ENCODE data around the gene ISM1.
A peak's percentile ranks its signal among the peaks of the same experiment; 100 is the strongest.

ISM1 gene

DNA sequence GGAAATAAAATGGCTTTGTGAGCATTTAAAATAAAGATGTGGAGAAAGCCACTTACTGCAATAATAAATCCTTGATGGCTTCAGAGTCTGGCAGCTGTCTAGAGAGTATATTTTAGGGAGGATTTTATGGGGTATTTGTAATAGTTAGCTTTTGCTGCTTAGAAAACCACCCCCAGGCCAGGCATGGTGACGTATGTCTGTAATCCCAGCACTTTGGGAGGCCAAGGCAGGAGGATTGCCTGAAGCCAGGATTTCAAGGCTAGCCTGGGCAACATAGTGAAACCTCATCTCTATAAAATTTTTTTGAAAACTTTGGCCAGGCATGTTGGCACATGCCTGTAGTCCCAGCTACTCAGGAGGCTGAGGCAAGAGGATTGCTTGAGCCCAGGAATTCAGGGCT is 63.8 kb downstream of the ISM1 start:
- no peak for DNase-seq

DNA sequence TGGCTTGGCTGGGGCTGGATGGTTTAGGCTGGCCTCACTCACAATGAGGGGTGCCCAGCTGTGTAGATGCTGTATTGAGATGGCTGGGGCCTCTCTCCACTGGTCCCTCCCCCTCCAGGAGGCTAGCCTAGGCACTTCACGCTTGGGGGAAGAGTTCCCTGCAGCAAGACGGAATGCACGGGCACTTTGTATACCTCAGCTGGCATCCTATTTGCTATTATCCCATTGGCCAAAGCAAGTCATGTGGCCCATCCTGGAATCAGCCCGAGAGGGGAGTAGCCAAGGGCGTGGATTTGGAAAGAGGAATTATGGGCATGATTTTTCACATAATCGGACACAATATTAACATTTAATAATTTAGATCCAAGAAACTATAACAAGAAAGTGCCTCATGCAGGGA is 64.3 kb downstream of the ISM1 start:
- no peak for DNase-seq

DNA sequence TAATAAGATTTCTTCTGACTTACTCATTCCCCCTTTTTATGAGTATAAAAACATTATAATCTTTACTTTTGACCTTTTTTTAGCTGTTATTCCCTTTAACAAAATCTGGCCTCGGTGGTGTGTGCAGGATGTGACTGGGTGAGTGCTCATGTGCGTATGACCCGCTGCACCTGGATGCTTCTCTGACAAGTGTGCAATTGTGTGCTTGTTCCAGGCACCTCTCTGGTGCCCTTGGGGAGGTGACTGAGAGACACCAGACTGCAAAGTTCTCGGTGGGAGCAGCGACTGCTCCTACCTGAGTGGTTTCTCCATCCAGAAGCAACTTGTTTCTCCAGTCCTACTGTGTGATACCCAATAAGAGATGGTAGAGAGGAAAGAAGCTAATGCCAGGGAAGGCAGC is 65.0 kb downstream of the ISM1 start:
- DNase-seq, result no peak

DNA sequence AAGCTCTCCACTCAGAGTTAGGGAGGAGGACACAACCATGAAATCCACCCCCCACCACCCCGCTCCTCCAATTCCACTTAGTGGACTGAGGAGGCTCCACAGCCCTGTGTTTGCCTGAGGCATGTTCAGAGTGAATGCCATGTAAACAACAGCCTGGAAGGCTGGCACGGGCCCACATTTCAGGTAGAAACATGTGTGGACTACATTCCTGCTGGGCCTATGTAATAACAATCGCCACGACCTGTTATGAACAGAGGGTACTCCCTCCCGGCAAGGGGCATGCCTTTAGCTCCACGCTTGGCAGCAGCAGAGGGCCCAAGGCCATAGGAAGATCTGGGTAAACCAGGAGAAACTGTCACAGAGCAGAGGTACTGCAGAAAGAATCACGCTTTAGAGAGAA is 65.5 kb downstream of the ISM1 start:
- DNase-seq, result peak; percentile 42

DNA sequence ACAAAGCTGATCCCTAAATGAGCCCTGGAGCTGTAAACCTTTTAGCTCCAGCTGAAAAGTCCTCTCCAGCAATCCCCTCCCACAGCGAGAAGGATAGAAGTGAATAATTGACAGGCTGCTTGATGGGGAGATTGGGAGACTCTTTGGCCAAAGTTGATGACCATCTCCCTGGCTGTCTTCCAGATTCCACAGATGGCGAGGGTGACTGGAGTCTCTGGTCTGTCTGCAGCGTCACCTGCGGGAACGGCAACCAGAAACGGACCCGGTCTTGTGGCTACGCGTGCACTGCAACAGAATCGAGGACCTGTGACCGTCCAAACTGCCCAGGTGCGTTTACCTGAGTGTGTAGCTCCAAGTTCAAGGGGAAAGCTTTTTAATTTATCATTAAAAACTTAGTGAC is 67.3 kb downstream of the ISM1 start:
- no peak for DNase-seq

DNA sequence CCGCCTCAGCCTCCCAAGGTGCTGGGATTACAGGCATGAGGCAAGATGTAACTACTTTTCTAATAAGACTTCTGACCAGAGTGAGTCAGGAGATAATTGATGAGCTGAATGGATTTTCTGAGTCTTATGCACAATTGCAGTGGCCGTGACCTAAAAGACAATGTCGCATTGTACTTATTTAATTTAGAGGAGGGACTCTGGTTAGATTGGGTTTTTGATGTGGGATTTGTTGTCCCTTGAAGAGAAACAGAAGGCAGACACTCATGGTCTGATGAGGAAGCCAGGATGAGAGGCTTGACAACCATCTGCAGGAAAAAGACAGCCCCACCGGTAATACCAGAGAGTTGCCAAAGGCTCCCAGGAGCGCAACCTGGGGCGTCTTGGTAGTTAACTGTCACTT is 68.0 kb downstream of the ISM1 start:
- no peak for DNase-seq

DNA sequence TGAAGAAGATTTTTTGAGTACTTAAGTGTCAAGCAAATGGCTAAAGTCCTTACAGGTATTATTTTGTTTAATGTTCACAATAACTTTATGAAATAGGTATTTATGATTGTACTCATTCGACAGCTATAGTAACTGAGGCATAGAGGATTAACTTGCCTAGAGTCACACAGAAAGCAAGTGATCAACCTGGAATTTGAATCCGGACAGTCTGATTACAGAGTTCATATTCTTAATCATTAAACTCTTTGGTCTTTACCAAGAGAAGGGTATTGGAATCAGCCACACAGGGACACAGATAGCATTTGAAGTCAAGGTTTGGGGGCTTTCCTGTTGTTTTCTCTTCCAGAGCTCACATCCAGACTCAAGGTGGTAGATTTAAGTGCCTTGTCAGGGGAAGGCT is 69.7 kb downstream of the ISM1 start:
- DNase-seq, result no peak

DNA sequence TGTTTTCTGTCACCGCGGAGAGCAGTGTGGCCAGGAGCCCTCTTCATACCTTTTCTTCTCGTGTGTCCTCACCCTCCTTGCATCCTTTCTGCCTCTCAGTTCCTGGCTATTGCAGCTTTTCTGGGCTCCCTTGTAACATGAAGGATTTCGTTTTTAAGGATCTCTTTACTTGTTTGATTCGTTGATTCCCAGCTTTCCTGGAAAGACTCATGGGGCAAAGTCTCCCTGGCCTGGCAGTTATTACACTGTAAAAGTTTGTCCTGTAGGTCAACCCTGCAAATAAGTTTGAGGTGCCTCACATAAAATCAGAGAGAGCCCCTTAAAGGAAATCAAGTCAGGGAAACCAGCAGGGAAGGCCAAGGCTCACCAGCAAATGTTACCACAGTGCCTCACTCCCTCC is 70.1 kb downstream of the ISM1 start:
- no peak for DNase-seq

DNA sequence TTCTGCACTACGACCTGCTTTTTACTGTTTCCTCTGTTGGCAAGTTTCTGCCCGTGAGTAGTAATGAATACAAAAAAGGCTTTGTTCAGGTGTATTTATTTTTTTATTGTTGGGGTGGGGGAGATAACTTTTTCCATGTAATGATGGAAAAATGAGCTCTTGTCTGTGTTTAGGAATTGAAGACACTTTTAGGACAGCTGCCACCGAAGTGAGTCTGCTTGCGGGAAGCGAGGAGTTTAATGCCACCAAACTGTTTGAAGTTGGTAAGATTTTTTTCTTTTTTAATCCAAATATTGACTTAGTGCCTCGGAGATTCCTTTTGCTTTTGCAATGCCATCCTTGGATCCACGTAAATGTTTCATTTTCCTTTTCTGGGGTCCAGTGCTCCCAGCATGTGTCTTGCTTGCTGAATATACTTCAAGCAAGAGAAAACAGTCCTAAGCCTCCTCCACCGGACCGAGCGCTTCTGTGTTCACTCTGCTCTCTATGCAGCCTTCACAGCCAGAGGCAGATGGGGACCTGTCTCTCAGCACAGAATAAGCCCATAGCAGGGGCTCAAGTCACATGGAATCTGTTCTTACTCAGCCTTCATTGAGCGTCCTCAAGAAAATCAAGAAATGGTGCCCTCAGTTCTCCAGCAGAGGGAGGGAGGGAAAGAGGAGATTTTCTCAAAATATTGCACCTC is 71.3 kb downstream of the ISM1 start:
- no peak for DNase-seq

DNA sequence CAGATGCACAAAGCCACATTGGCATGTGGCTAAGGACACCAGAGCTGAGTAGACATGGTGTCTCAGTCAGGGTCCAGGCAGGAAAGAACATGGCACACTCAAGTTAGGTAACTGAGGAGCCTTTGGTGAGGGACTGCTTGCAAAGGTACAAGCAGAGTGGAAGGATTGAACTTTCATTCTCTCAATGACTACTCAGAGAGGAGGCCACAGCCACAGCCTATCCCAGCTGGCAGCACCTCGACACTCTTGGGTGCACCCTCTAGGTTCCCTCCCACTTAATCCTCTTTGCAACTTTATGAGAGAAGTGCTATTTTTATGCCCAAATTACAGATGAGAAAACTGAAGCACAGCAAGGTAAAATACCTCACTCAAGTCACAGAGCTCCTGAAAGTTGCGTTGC is 73.4 kb downstream of the ISM1 start:
- DNase-seq, result no peak

DNA sequence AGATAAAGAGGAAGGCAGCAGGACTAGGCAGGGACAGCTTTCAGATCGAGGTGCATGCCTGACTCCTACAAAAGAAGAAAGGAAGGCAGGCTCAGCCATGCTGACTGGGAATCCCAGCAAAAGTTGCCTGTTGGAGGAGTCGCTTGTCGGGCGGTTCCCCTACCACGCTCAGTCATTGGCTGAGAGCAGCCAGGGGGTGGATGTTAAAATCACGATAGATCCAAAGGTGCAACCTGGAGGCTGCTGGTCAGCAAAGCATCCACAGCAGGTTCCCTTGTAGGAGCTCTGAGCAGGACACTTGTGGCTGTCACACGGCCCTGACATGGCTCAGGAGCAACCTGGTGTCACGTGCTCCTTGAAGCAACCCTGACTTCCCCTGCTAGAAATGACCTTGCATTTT is 74.6 kb downstream of the ISM1 start:
- no peak for DNase-seq

DNA sequence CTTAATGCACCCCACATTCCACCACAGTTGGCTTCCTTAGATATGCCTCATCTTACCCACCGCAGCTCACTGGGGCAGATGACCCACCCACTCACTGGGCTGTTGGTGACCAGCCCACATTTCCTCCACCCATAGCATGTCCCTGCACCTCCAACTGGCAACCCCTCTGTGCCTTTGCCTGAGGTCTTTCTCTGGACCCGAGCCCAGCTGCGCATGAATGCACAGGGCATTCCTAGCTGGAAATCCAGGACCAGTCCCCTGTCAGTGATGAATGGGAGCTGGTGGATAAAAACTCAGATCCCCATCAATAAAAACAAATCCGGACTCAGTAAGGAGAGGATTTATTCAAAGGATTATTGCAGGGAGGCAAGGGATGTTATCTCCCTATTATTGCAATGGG is 75.0 kb downstream of the ISM1 start:
- DNase-seq, result no peak

DNA sequence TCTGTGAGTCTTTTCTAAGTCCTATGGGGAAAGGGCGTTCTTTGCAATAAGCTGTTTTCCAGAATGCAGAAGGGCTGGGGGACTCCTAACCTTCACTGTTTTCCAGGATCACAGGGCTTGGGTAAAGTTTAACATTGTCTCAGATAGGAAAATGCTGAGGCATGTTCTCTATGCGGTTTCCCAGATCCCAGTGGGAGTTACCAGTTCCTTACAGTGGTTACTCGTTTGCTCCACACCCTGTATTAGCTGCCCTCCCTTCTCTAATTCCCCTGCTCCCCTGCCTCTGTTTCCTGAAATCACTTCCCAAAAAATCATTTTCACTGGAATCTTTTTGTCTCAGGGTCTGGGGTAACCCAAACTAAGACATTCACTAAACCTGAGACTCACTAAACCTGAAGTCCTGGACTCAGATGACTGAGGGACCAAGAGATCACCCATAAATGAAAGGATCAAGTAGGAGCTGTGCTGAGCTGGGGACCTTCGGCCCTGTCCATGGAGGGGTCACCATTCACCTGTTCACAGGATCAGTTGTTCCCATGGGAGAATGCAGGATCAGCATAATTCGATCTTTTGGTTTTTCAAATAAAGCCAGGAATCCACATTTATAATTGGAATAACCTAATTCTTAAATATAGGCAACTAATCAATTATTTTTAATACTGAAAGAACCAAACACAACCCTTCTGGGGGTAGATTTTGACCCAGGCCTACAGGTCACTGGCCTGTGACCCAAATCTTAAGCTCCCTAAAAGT is 76.2 kb downstream of the ISM1 start:
- no peak for DNase-seq

DNA sequence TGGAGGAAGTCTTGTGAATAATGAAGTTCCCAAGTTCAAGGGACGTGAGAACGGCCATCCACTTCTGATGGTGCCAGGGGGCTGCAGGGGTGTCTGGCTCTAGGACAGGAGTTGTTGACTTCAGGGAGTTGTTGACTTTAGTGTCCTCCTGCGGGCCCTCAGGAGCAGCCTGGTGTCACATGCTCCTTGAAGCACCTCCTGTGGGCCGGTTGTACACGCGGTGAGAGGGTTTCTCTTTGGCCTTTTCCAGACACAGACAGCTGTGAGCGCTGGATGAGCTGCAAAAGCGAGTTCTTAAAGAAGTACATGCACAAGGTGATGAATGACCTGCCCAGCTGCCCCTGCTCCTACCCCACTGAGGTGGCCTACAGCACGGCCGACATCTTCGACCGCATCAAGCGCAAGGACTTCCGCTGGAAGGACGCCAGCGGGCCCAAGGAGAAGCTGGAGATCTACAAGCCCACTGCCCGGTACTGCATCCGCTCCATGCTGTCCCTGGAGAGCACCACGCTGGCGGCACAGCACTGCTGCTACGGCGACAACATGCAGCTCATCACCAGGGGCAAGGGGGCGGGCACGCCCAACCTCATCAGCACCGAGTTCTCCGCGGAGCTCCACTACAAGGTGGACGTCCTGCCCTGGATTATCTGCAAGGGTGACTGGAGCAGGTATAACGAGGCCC is 77.8 kb downstream of the ISM1 start:
- DNase-seq, result no peak

DNA sequence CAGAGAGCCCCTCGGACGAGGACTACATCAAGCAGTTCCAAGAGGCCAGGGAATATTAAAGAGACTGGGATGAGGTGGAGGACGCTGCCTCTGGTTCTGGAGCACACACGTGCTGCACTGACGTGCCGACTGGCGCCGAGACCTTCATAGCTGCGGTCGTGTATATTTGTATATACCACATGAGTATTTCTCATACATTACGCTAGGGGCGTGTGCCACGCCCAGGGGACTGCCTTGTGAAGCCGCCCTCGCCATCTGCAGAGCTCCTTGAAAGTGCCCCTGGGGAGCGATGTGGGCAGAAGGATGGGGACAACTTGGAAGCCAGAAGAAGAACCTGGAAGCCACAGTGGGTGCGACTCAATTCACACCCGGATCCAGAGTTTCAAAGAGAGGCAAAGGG is 78.3 kb downstream of the ISM1 start:
- DNase-seq, result peak; percentile 91

DNA sequence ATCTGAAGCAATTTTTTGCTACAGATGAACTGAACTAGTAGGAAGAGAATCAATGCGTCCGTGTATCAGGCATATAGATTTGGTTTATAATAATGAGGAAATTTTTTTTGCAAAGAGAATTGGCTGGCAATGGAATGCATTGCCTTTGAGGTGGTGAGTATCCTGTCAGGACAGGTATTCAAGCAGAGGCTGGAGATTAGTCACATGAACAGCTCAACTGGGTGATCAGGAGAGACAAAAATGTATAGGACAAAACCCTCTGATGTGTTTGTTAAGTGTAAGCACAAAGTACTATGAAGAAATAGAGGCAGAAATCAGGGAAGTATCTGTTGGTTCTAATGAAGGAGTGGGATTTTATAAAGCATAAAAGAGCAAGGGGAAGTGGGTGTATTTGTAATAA is 80.5 kb downstream of the ISM1 start:
- DNase-seq, result no peak

DNA sequence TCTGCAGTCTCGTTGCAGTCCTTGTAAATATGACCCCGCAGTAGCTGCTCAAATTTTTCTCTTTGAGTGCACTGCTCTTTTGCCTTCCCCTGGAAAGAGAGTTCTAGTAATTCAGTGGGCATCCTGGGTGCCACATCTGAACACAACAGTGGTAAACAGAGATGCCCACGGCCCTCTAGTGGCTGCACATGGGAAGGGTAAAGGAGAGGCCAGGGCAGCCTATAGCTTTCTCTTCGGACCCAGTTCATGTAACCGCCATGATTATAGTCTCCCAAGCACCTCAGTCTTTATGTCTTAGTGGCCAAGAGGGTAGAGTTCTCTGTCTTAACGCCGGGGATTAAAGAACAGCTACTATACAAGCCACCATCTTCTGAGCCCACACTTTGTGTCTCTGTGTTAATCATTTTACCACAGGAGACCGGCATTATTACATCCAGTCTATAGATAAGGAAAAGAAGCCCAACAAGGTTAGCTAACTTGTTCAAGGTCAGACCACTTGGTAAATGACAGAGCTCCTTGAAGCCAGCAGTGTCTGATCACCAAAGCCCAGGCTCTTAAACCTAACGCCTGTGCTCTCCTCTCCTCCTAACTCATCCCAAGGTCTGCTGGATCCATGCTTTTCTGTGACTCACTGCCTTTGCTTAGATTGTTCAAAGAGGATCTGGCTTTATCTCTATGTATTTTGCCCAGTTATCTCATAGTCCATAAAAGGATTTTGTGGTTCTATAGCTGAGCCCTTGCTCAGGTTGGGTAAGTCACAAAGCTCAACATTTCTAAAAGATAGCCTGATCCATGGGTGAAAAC is 81.8 kb downstream of the ISM1 start:
- peak; percentile 37 for DNase-seq

DNA sequence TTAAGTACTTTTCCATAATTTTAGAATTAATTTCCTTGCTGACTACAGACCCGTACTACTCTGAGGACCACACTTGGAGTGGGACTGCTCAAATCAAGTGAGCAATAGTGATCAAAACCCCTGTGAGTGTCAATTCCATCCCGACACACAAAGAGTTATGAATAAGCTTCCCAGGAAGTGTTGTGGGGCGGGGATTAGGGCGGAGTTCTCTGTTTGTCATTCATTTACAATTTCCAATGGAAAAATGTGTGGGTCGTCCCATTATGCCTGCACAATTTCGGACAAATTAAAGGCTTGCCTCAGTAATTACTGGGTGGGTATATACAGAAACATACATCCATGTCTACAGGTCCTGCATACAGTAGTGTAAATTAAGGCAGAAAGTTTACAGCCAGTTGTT is 84.2 kb downstream of the ISM1 start:
- no peak for DNase-seq

DNA sequence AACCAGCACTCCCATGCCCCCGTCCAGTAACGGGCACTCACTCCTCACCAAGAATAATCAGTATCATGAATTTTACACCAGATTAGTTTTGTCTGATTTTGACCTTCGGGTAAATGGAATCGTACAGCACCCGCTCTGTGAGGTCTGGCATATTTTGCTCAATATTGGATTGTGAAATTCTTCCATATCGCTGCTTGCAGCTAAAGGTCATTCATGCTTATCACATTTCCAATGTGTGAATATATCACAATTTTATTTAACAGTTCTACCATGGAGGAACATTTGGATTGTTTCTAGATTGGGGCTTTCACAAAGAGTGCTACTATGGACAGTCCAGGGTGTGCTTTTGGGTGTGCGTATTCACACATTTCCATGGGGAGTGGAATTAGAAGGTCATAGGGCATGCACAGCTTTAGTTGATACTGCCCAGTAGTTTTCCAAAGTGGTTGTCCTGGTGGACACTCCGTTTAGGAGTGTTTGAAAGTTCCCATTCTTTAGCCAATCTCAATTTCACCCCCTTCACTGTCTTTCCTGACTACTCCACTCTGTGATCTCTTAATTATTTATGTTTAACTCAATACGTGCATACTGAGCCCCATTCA is 86.6 kb downstream of the ISM1 start:
- no peak for DNase-seq

DNA sequence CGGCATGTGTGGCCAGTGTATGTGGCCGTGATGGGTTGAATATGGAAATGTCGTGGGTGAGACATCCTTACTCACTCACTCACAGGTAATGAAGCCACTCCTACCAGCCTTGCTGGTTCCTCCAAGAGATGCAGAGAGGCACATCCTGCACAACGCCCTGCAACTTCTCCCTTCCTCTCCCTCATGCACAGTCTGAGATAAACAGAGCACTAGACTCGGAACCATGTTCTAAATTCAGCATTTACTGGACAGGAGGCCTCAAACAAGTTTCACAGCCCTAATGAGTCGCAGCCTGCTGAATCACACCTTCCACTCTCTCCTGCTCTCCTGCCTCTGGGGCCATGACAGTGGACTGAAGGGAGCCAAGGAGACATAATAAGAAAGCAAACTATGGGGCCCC is 91.2 kb downstream of the ISM1 start:
- no peak for DNase-seq

DNA sequence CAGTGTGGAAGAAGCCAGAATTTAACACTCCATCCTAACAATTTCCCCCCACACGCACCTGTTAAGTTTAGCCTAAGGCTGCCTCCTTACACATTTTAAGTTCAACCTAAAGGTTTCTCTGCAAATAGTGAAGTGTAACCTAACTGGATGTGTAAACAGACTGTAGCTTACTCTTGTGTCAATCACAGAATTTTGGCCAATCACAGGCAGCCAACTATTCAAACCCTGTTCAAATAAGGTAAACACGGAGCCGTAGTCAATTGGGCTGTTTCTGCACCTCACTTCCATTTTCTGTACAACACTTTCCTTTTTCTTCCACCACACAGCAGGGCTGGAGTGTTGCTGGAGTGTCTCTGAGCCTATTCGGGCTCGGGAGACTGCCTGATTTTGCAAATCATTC is 92.1 kb downstream of the ISM1 start:
- no peak for DNase-seq

DNA sequence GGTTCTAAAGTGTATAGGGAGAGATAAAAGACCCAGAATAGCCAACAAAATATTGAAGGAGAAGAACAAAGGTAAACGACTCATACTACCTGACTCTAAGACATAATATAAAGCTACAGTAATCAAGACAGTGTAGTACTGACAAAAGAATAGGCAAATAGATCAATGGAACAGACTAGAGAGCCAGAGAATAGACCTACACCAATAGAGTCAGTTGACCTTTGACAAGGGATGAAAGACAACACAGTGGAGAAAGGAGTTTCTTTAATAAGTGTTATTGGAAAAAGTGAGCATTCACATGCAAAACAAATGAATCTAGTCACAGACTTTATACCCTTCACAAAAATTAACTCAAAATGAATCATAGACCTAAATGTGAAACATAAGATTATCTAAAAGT is 96.4 kb downstream of the ISM1 start:
- no peak for DNase-seq

DNA sequence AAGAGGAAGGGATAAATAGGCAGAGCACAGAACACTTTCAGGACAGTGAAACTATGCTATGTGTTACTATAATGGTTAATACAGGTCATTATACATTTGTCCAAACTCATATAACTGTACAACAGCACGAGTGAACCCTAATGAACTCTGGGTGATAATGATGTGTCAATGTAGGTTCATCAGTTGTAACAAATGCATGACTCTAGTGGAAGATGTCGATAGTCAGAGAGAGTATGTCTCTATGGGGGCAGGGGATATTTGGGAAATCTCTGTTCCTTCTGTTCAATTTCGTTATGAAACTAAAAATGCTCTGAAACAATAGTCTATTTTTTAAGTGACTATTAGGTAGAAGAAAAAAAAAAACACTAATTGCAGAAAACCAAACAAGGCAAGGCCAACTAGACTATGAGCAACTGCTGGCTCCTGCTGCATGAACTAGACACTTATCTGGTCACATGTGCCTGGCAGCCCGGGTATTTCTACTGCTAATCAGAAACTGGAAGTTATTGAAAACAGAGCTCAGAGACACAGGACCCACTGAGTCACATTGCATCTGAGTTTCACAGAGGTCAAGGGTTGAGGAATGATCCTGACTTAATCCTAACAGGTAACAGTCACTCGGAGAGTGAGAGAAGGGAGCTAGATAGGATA is 97.9 kb downstream of the ISM1 start:
- no peak for DNase-seq
